ENCODE results near the gene TNFAIP3. TPM values are rescaled to one million over a fixed set of nuclear protein-coding genes. Genes with fewer than 3 reads are reported as not detected.

Gene TNFAIP3
- total RNA-seq, 3 donors from 2014 or later, result 49.3 to 65.2 (median 55.8) TPM

- intact Hi-C loops (cut with DNase I, micrococcal nuclease), result no loop called here
- Histone ChIP-seq H3K36me3 (ENCODE audit: low read depth) (peaks cover 17% of the 10 kb centered on the region), H3K9me3 (no peaks in the 10 kb centered on the region), H3K4me1 (ENCODE audit: low read depth) (peaks cover 36% of the 10 kb centered on the region), H3K4me3 (no peak overlapping the region)
- TF ChIP-seq CTCF (IDR thresholded peaks at IDR 0.05), result no peak
- no peak for DNase-seq
- no peak for ATAC-seq
These were observed 8.0 kb downstream of the TNFAIP3 start for GRCh38 chr6:137875058-137875520.

GRCh38 chr6:137875606-137876005, 8.5 kb downstream of the TNFAIP3 start:
- Histone ChIP-seq H3K9me3 (no peaks in the 10 kb centered on the region), H3K36me3 (ENCODE audit: low read depth) (peaks cover 18% of the 10 kb centered on the region), H3K4me1 (ENCODE audit: low read depth) (peaks cover 33% of the 10 kb centered on the region), H3K4me3 (no peak overlapping the region)
- DNase-seq, result no peak
- intact Hi-C loops (cut with DNase I, micrococcal nuclease), result no loop called here
- TF ChIP-seq CTCF (IDR thresholded peaks at IDR 0.05), result no peak
- ATAC-seq, result no peak

DNA sequence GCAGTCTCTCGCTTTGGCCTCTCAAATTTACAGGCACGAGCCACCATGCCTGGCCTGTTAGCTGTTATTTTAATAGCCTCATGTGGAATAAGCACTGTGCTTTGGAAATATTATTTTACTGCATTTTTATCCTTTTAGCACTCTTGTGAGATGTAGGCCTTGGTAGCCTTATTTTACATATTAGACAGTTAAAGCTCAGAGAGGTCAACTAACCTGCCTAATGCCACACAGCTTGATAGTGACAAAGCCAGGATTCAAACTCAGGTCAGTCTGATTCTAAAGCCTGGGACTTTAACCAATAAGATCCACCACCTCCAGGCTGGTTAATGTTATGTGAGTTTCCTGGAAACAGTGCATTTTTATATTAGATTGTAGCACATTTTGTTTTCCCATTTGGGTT, 9.5 kb downstream of the TNFAIP3 start:
- no peak overlapping the region for H3K4me3 ChIP-seq
- intact Hi-C loops (cut with DNase I, micrococcal nuclease), result no loop called here
- peaks cover 27% of the 10 kb centered on the region for H3K36me3 ChIP-seq (ENCODE audit: low read depth)
- peaks cover 31% of the 10 kb centered on the region for H3K4me1 ChIP-seq (ENCODE audit: low read depth)
- H3K9me3 ChIP-seq, result no peaks in the 10 kb centered on the region
- no peak for TF ChIP-seq CTCF (IDR thresholded peaks at IDR 0.05)
- no peak for ATAC-seq
- no peak for DNase-seq

DNA sequence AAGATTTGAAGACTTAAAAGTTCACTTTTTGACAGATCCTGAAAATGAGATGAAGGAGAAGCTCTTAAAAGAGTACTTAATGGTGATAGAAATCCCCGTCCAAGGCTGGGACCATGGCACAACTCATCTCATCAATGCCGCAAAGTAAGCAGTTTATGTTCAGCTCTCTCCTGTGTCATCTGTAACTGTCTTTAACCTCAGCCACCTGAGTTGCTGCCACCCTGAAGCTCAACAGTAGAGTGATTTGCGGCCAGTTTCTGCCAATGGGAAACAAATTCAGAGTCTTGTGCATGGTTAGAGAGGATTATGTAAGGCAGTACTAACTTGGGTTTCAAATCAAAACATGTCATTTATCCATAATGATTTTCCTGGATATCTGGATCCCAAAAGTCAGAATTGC, 10.1 kb downstream of the TNFAIP3 start:
- ATAC-seq, result no peak
- intact Hi-C loops (cut with DNase I, micrococcal nuclease), result no loop called here
- Histone ChIP-seq H3K9me3 (no peaks in the 10 kb centered on the region), H3K36me3 (ENCODE audit: low read depth) (peaks cover 27% of the 10 kb centered on the region), H3K4me1 (ENCODE audit: low read depth) (peaks cover 27% of the 10 kb centered on the region), H3K4me3 (no peak overlapping the region)
- TF ChIP-seq CTCF (IDR thresholded peaks at IDR 0.05), result no peak
- DNase-seq, result no peak

- DNase-seq, result no peak
- no peak for ATAC-seq
- intact Hi-C loops (cut with DNase I, micrococcal nuclease), result no loop called here
- Histone ChIP-seq H3K4me3 (no peak overlapping the region), H3K4me1 (ENCODE audit: low read depth) (peaks cover 22% of the 10 kb centered on the region), H3K9me3 (no peaks in the 10 kb centered on the region), H3K36me3 (ENCODE audit: low read depth) (peaks cover 27% of the 10 kb centered on the region)
- TF ChIP-seq CTCF (IDR thresholded peaks at IDR 0.05), result no peak
These were observed 10.5 kb downstream of the TNFAIP3 start for GRCh38 chr6:137877606-137878005.

GRCh38 chr6:137878029-137878428, 11.0 kb downstream of the TNFAIP3 start:
- Histone ChIP-seq H3K9me3 (no peaks in the 10 kb centered on the region), H3K4me3 (no peak overlapping the region), H3K4me1 (ENCODE audit: low read depth) (peaks cover 18% of the 10 kb centered on the region), H3K36me3 (ENCODE audit: low read depth) (peaks cover 27% of the 10 kb centered on the region)
- intact Hi-C loops (cut with DNase I, micrococcal nuclease), result no loop called here
- ATAC-seq (no peak), DNase-seq (no peak)
- no peak for TF ChIP-seq CTCF (IDR thresholded peaks at IDR 0.05)

Data from mucosa of descending colon (tissue), 3 donors.